ENCODE measurements around the gene ASXL1. TPM values are rescaled to one million over a fixed set of nuclear protein-coding genes. Genes with fewer than 3 reads are reported as not detected.

The ASXL1 gene
- total RNA-seq, 1 experiment from 2014 or later, result 39.8 TPM

DNA sequence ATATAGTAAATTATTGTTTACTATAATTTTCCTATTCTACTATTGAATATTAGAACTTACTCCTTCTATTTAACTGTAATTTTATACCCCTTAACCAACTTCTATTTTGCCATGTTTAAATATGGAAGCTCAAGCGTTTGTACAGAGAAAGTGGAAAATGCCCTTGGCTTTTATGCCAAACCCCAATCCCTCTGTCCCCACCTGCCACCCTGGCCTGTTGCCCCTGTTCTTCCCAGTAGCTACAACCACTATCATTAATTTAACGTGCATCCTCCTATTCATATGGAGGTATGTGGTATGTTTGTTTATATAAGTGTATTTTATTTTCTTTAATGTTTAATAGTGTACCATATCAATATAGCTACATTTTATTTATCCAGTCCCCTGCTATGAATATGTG is 58.1 kb downstream of the ASXL1 start:
- Histone ChIP-seq H3K27me3 (no peaks in the 10 kb centered on the region), H3K9me3 (no peaks in the 10 kb centered on the region), H3K36me3 (peaks cover 27% of the 10 kb centered on the region), H3K4me3 (no peak overlapping the region)
- no peak for DNase-seq

DNA sequence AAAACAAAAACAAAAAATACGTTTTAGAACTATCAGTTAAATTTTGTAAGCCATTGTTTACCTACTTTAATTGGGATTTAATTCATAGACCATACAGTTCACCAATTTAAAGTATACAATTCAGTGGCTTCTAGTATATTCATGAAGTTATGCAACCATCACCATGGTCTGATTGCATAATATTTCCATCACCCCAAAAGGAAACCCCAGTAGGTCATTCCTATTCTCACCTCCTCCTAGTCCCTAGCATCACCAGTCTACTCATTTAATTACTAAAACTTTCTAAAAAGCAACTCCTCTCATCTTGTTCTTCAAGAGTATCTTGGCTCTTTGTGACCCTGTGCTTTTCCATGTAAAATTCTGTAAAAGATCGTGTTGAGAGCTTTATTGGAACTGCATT is 60.2 kb downstream of the ASXL1 start:
- DNase-seq, result no peak
- Histone ChIP-seq H3K27me3 (no peaks in the 10 kb centered on the region), H3K4me3 (no peak overlapping the region), H3K9me3 (no peaks in the 10 kb centered on the region), H3K36me3 (peaks cover 20% of the 10 kb centered on the region)

DNA sequence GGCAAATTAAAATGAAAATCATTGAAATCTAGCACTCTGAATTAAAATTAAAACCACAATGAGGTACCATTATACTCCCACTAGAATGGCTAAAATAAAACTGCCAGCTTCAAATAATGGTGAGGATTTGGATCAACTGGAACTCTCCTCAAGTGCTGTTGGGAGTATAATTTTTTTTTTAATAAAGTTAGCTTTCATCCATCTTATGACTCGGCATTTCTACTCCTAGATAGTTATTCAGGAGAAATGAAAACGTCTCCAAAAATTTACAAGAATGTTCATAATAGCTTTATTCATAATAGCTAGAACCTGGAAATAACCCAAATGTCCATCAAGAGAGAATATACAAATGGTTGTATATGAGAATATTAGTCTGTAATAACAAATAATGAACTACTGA is 63.2 kb downstream of the ASXL1 start:
- DNase-seq, result no peak
- no peaks in the 10 kb centered on the region for H3K27me3 ChIP-seq
- no peak overlapping the region for H3K4me3 ChIP-seq

DNA sequence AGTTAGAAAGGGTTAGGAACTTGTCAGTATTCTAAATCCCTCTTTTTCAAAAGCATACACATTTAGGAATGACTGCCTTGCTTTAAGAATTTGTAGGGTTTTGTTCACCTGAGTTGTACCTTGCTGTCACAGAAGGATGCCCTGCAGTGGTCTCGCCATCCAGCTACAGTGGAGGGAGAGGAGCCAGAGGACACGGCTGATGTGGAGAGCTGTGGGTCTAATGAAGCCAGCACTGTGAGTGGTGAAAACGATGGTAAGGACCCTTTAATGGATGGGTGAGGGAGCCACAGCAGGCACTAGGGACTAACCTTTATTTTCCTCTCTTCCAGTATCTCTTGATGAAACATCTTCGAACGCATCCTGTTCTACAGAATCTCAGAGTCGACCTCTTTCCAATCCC is 69.9 kb downstream of the ASXL1 start:
- Histone ChIP-seq H3K36me3 (peaks cover 68% of the 10 kb centered on the region), H3K9me3 (no peaks in the 10 kb centered on the region), H3K4me3 (no peak overlapping the region), H3K27me3 (no peaks in the 10 kb centered on the region)
- no peak for DNase-seq

More for the DNA sequence above, 63.2 kb downstream of the ASXL1 start:
- Histone ChIP-seq H3K36me3 (peaks cover 15% of the 10 kb centered on the region), H3K9me3 (no peaks in the 10 kb centered on the region)

DNA sequence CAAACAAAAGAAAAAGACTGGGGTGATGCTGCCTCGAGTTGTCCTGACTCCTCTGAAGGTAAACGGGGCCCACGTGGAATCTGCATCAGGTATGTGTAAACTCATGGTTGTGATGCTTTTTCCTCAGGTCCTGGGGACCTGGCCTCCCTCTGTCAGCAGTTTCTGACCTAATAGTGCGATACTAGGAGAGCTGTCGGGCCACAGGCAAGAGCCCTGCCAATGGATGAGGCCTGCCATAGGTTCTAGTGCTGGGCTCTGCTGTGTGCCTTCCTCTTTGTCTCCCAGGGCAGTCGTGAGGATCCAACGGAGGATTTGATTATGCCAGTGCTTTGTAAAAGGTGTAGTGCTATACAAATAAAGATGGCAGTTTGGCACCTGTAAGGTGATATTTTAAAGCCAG is 71.2 kb downstream of the ASXL1 start:
- Histone ChIP-seq H3K4me3 (no peak overlapping the region), H3K9me3 (no peaks in the 10 kb centered on the region), H3K27me3 (no peaks in the 10 kb centered on the region), H3K36me3 (peaks cover 76% of the 10 kb centered on the region)
- DNase-seq, result no peak

DNA sequence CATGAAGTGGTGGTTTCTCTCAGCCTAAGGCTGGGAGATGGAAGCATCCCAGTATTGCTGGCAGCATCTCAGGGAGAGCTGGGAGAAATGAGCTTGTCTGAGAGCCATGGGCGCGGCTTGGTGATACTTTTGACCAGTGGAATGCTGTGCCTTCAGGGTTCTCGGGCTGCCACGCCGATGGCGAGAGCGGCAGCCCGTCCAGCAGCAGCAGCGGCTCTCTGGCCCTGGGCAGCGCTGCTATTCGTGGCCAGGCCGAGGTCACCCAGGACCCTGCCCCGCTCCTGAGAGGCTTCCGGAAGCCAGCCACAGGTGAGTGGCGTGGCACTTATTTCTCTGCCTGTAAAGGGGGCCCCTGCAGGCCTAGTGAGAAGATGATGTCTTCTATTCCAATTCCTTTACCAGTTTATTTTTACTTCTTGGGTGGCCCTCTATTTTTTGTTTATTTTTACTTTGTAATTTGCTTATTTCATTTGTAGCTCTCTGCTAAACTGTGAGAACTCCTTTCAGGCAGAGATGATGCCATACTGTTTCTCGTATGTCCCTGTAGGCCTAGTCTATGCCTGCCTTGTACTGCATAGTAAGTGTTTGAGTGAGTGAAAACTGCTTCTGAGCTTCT is 71.7 kb downstream of the ASXL1 start:
- Histone ChIP-seq H3K36me3 (peaks cover 81% of the 10 kb centered on the region), H3K9me3 (no peaks in the 10 kb centered on the region), H3K4me3 (no peak overlapping the region), H3K27me3 (no peaks in the 10 kb centered on the region)
- no peak for DNase-seq

DNA sequence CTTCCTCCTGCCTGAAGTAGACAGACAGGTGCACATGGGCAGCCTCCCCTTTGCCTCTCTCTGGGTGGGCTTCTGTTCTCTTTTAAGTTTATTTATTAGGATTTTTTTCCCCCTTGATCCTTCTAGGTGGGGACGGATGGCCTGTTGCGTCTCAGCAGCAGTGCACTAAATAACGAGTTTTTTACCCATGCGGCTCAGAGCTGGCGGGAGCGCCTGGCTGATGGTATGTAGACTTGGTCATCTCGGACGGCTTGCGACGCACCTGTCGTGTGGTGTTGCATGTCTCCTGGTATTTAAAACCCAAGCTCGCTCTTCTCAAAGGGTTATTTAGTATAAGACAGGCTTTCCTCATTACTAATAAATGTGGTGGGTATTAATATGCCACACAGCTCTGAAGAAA is 73.3 kb downstream of the ASXL1 start:
- Histone ChIP-seq H3K36me3 (peaks cover 94% of the 10 kb centered on the region), H3K27me3 (no peaks in the 10 kb centered on the region), H3K9me3 (no peaks in the 10 kb centered on the region), H3K4me3 (no peak overlapping the region)
- DNase-seq, result no peak

DNA sequence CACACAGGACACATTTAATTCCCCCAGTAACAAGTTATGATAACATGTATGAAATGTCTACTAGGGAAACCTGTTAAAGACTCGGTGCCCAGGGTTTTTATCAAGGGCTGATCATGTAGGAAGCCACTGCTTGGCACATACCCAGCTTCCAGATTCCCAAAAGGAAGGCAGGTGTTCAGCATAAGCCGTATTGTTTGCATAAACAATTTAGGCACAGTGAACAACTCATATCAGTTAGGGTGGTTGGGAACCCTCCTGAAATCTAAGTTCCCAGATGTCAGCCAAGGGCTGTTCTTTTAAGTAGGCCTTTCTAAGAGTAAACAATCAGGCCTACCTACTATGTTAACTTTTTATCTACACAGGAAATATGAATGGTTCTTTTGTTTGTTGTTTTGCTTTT is 74.1 kb downstream of the ASXL1 start:
- H3K9me3 ChIP-seq, result no peaks in the 10 kb centered on the region
- H3K27me3 ChIP-seq, result no peaks in the 10 kb centered on the region
- peaks cover 99% of the 10 kb centered on the region for H3K36me3 ChIP-seq
- no peak for DNase-seq
- no peak overlapping the region for H3K4me3 ChIP-seq

DNA sequence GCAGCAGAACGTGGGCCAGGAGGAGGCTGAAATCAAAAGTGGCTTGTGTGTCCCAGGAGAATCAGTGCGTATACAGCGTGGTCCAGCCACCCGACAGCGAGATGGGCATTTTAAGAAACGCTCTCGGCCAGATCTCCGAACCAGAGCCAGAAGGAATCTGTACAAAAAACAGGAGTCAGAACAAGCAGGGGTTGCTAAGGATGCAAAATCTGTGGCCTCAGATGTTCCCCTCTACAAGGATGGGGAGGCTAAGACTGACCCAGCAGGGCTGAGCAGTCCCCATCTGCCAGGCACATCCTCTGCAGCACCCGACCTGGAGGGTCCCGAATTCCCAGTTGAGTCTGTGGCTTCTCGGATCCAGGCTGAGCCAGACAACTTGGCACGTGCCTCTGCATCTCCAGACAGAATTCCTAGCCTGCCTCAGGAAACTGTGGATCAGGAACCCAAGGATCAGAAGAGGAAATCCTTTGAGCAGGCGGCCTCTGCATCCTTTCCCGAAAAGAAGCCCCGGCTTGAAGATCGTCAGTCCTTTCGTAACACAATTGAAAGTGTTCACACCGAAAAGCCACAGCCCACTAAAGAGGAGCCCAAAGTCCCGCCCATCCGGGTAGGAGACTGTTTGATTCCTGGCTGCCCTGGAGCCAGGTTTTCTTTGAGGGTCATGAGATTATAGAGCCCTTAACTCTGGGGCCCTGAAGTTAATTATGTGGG is 75.3 kb downstream of the ASXL1 start:
- Histone ChIP-seq H3K4me3 (no peak overlapping the region), H3K27me3 (no peaks in the 10 kb centered on the region), H3K36me3 (peaks cover 99% of the 10 kb centered on the region), H3K9me3 (no peaks in the 10 kb centered on the region)
- no peak for DNase-seq

DNA sequence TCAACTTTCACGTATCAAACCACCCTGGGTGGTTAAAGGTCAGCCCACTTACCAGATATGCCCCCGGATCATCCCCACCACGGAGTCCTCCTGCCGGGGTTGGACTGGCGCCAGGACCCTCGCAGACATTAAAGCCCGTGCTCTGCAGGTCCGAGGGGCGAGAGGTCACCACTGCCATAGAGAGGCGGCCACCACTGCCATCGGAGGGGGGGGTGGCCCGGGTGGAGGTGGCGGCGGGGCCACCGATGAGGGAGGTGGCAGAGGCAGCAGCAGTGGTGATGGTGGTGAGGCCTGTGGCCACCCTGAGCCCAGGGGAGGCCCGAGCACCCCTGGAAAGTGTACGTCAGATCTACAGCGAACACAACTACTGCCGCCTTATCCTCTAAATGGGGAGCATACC is 76.3 kb downstream of the ASXL1 start:
- peaks cover 98% of the 10 kb centered on the region for H3K36me3 ChIP-seq
- H3K9me3 ChIP-seq, result no peaks in the 10 kb centered on the region
- no peaks in the 10 kb centered on the region for H3K27me3 ChIP-seq
- no peak for DNase-seq
- no peak overlapping the region for H3K4me3 ChIP-seq

DNA sequence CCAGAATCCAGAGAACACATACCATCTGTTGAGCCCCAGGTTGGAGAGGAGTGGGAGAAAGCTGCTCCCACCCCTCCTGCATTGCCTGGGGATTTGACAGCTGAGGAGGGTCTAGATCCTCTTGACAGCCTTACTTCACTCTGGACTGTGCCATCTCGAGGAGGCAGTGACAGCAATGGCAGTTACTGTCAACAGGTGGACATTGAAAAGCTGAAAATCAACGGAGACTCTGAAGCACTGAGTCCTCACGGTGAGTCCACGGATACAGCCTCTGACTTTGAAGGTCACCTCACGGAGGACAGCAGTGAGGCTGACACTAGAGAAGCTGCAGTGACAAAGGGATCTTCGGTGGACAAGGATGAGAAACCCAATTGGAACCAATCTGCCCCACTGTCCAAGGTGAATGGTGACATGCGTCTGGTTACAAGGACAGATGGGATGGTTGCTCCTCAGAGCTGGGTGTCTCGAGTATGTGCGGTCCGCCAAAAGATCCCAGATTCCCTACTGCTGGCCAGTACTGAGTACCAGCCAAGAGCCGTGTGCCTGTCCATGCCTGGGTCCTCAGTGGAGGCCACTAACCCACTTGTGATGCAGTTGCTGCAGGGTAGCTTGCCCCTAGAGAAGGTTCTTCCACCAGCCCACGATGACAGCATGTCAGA is 77.4 kb downstream of the ASXL1 start:
- no peak for DNase-seq
- Histone ChIP-seq H3K27me3 (no peaks in the 10 kb centered on the region), H3K36me3 (peaks cover 98% of the 10 kb centered on the region)

DNA sequence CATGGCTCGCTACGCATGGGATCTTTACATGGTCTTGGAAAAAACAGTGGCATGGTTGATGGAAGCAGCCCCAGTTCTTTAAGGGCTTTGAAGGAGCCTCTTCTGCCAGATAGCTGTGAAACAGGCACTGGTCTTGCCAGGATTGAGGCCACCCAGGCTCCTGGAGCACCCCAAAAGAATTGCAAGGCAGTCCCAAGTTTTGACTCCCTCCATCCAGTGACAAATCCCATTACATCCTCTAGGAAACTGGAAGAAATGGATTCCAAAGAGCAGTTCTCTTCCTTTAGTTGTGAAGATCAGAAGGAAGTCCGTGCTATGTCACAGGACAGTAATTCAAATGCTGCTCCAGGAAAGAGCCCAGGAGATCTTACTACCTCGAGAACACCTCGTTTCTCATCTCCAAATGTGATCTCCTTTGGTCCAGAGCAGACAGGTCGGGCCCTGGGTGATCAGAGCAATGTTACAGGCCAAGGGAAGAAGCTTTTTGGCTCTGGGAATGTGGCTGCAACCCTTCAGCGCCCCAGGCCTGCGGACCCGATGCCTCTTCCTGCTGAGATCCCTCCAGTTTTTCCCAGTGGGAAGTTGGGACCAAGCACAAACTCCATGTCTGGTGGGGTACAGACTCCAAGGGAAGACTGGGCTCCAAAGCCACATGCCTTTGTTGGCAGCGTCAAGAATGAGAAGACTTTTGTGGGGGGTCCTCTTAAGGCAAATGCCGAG is 78.2 kb downstream of the ASXL1 start:
- Histone ChIP-seq H3K27me3 (no peaks in the 10 kb centered on the region), H3K9me3 (no peaks in the 10 kb centered on the region), H3K36me3 (peaks cover 98% of the 10 kb centered on the region), H3K4me3 (no peak overlapping the region)
- DNase-seq, result no peak

More for the DNA sequence above, 77.4 kb downstream of the ASXL1 start:
- H3K9me3 ChIP-seq, result no peaks in the 10 kb centered on the region
- no peak overlapping the region for H3K4me3 ChIP-seq

DNA sequence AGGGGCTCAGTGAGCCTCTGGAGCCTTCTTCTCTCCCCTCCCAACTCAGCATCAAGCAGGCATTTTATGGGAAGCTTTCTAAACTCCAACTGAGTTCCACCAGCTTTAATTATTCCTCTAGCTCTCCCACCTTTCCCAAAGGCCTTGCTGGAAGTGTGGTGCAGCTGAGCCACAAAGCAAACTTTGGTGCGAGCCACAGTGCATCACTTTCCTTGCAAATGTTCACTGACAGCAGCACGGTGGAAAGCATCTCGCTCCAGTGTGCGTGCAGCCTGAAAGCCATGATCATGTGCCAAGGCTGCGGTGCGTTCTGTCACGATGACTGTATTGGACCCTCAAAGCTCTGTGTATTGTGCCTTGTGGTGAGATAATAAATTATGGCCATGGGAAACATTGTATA is 78.8 kb downstream of the ASXL1 start:
- H3K27me3 ChIP-seq, result no peaks in the 10 kb centered on the region
- H3K9me3 ChIP-seq, result no peaks in the 10 kb centered on the region
- DNase-seq, result no peak
- H3K4me3 ChIP-seq, result no peak overlapping the region
- peaks cover 98% of the 10 kb centered on the region for H3K36me3 ChIP-seq

DNA sequence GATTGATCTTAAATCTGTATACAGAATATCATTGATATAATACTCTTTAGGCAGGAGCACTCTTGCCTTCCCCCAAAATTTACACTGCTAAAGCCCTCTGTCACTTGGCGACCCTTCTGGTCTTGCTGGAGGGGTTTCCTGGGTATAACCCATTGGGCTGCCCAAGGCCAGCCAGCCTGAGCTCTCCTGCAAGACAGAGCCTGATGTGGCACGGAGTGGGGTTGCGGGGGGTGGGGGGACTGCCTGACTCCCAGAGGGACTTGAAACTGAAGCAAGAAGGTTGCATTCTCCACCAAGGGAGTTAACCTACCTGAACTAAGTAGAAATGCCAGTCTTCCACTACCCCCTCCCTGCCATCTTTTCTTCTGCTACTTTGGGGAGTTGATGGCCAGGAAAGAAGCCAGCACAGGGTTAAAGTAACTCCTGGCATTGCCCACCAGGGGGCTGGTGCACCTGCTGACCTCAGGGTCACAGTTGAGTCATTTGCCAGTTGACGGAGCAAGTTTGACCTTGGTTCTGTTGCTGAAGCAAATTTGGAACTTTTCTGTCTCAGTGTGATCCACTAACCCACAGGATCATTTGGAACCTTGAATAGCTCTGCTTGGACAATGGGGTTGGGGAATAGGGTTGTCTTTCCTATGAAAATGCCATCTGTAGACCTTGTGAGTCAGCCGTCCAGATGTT is 79.4 kb downstream of the ASXL1 start:
- Histone ChIP-seq H3K36me3 (peaks cover 98% of the 10 kb centered on the region), H3K9me3 (no peaks in the 10 kb centered on the region), H3K4me3 (no peak overlapping the region), H3K27me3 (no peaks in the 10 kb centered on the region)
- no peak for DNase-seq

DNA sequence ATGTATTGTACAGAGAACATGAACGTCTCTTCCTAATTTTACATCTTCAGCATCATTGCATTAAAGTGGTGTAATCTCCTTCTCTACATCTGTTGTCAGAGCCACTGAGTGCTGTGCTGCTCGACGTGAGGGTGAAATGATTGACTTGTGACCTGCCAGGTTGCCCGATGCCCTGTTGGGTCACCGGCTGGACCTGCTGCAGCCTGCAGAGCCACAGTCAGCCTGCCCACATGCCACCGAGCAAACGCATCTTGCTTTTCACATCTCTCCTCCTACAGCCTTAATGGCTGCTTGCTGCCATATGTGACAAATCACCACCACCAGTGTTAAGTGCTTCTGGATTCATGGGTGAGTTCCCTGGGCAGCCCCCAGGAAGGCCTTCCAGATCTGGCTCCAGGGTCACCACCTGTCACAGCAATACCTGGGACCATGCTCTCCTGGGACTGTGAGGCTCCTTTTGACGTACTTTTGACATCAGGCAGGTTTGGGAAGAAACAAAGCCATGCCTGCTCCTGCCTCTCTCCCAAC is 80.3 kb downstream of the ASXL1 start:
- no peak for DNase-seq
- Histone ChIP-seq H3K36me3 (peaks cover 95% of the 10 kb centered on the region), H3K9me3 (no peaks in the 10 kb centered on the region), H3K4me3 (no peak overlapping the region), H3K27me3 (no peaks in the 10 kb centered on the region)

DNA sequence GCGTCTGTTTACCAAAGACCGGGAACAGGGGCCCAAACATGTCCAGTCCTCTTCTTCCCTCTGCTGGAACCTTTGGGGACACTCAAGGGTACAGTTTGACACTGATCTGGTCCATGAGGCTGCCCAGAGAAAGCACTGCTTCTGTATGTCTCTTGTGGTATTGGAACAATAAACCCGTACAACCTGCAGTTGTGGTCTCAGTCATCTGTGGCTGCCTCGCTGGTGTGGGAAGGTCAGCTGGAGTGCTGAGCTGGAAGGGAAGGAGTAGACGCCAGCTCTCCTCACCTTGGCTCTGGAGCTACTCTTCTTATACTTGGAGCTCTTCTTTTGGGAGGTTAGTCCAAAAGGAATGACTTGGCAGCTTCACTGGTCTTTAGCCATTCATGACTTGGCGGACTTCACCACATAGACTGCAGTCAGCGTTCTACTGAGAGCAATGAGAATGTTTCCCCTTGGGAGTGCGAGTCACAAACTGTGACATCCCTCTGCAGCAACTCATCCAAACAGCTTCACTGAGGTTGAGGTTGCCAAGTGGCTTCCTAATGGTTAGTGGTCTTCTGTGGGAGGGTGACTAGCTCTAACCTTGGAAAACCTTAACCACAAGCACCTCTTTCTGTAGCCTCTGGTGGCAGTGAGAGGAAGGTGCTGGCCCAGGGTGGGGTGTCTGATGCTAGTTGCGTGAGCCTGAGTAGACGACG is 81.2 kb downstream of the ASXL1 start:
- peak; percentile 74 for DNase-seq
- H3K36me3 ChIP-seq, result peaks cover 91% of the 10 kb centered on the region
- H3K9me3 ChIP-seq, result no peaks in the 10 kb centered on the region

More for the DNA sequence above, 81.2 kb downstream of the ASXL1 start:
- Histone ChIP-seq H3K4me3 (no peak overlapping the region), H3K27me3 (no peaks in the 10 kb centered on the region)

All from MG63 (cell line).